DOHH2 (cell line): Measurements from ENCODE around the gene IL36RN.

Experiments
- H3F3A ChIP-seq: fragments of 200-600 bp; sonication (generic), shearing (Covaris generic); 2 replicates; pipeline ENCODE4 v1.6.0; 2016; ENCODE audit warnings: antibody characterized with exemption, mild to moderate bottlenecking; ENCODE audit not compliant: control insufficient read depth, insufficient read depth
- H3K27ac ChIP-seq: fragments of 200-600 bp; sonication (generic); 2 replicates; pipeline ENCODE4 v1.5.1; 2014; ENCODE audit warnings: low read depth, mild to moderate bottlenecking, low read length, moderate library complexity
- H3K27me3 ChIP-seq: fragments of 200-600 bp; sonication (generic); 2 replicates; pipeline ENCODE4 v1.6.1; 2014; ENCODE audit warnings: mild to moderate bottlenecking, low read length, mixed read lengths; ENCODE audit not compliant: control insufficient read depth
- H3K36me3 ChIP-seq: fragments of 200-600 bp; sonication (generic); 2 replicates; pipeline ENCODE4 v1.6.1; 2014; ENCODE audit warnings: mild to moderate bottlenecking, low read length, moderate library complexity, mixed read lengths; ENCODE audit not compliant: control insufficient read depth
- H3K4me1 ChIP-seq: fragments of 200-600 bp; sonication (generic); 2 replicates; pipeline ENCODE4 v1.6.1; 2014; ENCODE audit warnings: mild to moderate bottlenecking, low read length, mixed read lengths; ENCODE audit not compliant: control insufficient read depth
- H3K4me2 ChIP-seq: fragments of 200-600 bp; sonication (generic); 2 replicates; pipeline ENCODE4 v1.6.0; 2014; ENCODE audit warnings: mild to moderate bottlenecking, low read length, moderate library complexity
- H3K4me3 ChIP-seq: fragments of 200-600 bp; sonication (generic); 2 replicates; pipeline ENCODE4 v1.5.1; 2014; ENCODE audit warnings: mild to moderate bottlenecking, low read length, mixed read lengths
- H3K79me2 ChIP-seq: fragments of 200-600 bp; sonication (generic); 2 replicates; pipeline ENCODE4 v1.6.1; 2014; ENCODE audit warnings: mild to moderate bottlenecking, low read length, mixed read lengths; ENCODE audit not compliant: control insufficient read depth
- H3K9me2 ChIP-seq: fragments of 200-600 bp; sonication (generic); replicated peaks from 2 replicates; pipeline ENCODE4 v1.6.1; 2014; ENCODE audit warnings: mild to moderate bottlenecking, low read length, mixed read lengths; ENCODE audit not compliant: control insufficient read depth
- H3K9me3 ChIP-seq: fragments of 200-600 bp; sonication (generic); 2 replicates; pipeline ENCODE4 v1.6.1; 2014; ENCODE audit warnings: antibody characterized with exemption, low read length, mixed read lengths; ENCODE audit not compliant: control insufficient read depth, insufficient read depth
- H4K20me1 ChIP-seq: fragments of 200-600 bp; sonication (generic); 2 replicates; pipeline ENCODE4 v1.6.0; 2014; ENCODE audit warnings: low read depth, mild to moderate bottlenecking, antibody characterized with exemption, low read length, moderate library complexity; ENCODE audit not compliant: control insufficient read depth, insufficient read depth
- EZH2phosphoT487 ChIP-seq: fragments of 200-600 bp; sonication (generic); IDR thresholded peaks from 2 replicates; pipeline ENCODE4 v1.6.1; 2017; ENCODE audit warnings: borderline replicate concordance, mild to moderate bottlenecking, antibody characterized with exemption, low read length, moderate library complexity, mixed read lengths
- TF ChIP-seq, protein P1 (sequence below): fragments of 200-600 bp; sonication (generic); IDR thresholded peaks from one replicate; pipeline ENCODE4 v1.5.1; 2014; ENCODE audit warnings: antibody characterized with exemption, mild to moderate bottlenecking, low read depth, low read length; ENCODE audit not compliant: poor library complexity, severe bottlenecking

IL36RN gene

DNA sequence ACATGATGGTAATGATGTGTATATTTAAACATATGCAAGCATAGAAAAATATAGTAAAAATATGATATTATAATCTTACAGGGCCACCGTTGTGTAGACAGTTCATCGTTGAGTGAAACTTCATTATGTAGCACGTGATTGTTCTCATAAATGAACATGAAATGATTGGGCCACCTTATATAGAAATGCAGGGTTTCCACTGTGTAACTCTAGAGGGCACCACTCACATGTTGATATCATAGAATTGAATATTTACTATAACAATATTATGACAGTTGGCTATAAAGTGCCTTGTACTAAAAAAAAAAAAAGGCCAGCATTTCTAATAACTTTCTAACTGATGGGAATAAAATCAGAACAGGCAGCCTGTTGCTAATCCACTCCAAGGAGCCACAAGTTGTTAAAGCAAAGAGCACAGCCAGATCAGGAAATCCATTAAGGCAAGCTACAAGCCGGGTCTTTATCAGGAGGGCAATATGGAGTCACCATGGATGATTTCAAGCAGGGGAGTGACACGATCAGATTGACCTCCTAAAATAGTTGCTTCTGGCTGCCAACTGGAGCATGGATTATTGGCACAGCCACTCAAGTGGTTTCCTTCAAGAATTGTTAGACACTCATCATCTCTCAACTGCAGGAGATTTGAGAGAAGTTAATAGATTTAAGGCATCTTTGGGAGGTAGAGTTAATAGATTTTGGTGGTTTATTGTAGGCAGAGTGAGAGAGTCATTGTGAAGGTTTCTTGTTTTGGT is 25.4 kb downstream of the IL36RN start:
- Histone ChIP-seq H4K20me1 (no peaks in the 10 kb centered on the region), H3K27ac (no peak overlapping the region), H3K4me3 (no peak overlapping the region), H3K36me3 (no peaks in the 10 kb centered on the region), H3K4me2 (no peak overlapping the region), H3K79me2 (no peaks in the 10 kb centered on the region), H3F3A (no peaks in the 10 kb centered on the region), H3K27me3 (peaks cover 24% of the 10 kb centered on the region), H3K9me2 (no peaks in the 10 kb centered on the region), H3K4me1 (0 out of 2 replicates have a peak, but pooled peaks cover 2% of the 10 kb centered on the region), H3K9me3 (no peaks in the 10 kb centered on the region)
- TF ChIP-seq EZH2phosphoT487: no peak
- TF ChIP-seq, protein P1, sequence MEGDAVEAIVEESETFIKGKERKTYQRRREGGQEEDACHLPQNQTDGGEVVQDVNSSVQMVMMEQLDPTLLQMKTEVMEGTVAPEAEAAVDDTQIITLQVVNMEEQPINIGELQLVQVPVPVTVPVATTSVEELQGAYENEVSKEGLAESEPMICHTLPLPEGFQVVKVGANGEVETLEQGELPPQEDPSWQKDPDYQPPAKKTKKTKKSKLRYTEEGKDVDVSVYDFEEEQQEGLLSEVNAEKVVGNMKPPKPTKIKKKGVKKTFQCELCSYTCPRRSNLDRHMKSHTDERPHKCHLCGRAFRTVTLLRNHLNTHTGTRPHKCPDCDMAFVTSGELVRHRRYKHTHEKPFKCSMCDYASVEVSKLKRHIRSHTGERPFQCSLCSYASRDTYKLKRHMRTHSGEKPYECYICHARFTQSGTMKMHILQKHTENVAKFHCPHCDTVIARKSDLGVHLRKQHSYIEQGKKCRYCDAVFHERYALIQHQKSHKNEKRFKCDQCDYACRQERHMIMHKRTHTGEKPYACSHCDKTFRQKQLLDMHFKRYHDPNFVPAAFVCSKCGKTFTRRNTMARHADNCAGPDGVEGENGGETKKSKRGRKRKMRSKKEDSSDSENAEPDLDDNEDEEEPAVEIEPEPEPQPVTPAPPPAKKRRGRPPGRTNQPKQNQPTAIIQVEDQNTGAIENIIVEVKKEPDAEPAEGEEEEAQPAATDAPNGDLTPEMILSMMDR: peak; percentile 52

DNA sequence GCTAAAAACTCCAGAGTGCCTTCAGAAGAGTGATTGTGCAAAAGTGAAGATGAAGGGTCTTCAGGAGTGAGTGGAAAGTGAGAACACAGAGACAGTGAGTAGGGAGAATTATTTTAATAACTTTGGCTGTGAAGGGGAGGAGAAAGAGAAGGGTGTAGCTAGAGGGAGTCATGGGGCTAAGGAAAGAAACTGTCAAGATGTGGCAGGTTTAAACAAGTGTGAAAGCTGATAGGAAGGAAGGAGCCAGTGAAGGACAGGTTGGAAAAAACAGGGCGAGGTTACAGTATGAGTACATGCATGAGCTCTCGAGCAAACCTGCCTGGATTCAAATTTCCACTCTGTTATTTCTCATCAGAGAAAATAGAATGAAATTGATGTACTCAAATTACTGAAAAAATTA is 26.5 kb downstream of the IL36RN start:
- H3K4me2 ChIP-seq: no peak overlapping the region
- H4K20me1 ChIP-seq: no peaks in the 10 kb centered on the region
- H3K27me3 ChIP-seq: peaks cover 31% of the 10 kb centered on the region
- no peaks in the 10 kb centered on the region for H3K9me2 ChIP-seq
- H3K79me2 ChIP-seq: no peaks in the 10 kb centered on the region
- 0 out of 2 replicates have a peak, but pooled peaks cover 2% of the 10 kb centered on the region for H3K4me1 ChIP-seq
- TF ChIP-seq EZH2phosphoT487: no peak
- TF ChIP-seq, protein P1: no peak
- no peak overlapping the region for H3K4me3 ChIP-seq
- no peaks in the 10 kb centered on the region for H3K9me3 ChIP-seq
- H3K36me3 ChIP-seq: no peaks in the 10 kb centered on the region
- H3F3A ChIP-seq: no peaks in the 10 kb centered on the region
- H3K27ac ChIP-seq: no peak overlapping the region

GRCh38 chr2:113088213-113088992 is 29.4 kb downstream of the IL36RN start:
- no peaks in the 10 kb centered on the region for H3K4me1 ChIP-seq
- H3K9me2 ChIP-seq: no peaks in the 10 kb centered on the region
- TF ChIP-seq, protein P1: no peak
- no peak for TF ChIP-seq EZH2phosphoT487
- no peaks in the 10 kb centered on the region for H3K36me3 ChIP-seq
- no peaks in the 10 kb centered on the region for H3F3A ChIP-seq
- H3K27me3 ChIP-seq: peaks cover 27% of the 10 kb centered on the region
- H3K27ac ChIP-seq: no peak overlapping the region
- no peak overlapping the region for H3K4me2 ChIP-seq
- H4K20me1 ChIP-seq: no peaks in the 10 kb centered on the region
- H3K4me3 ChIP-seq: no peak overlapping the region
- no peaks in the 10 kb centered on the region for H3K9me3 ChIP-seq
- H3K79me2 ChIP-seq: no peaks in the 10 kb centered on the region
